SK-N-SH treated with all-trans-retinoic acid at 6 μM for 48 hours (cell line): ENCODE measurements around the gene C8B.

Source experiments
- ARNTL ChIP-seq: fragments of 450-650 bp; formaldehyde crosslinking; IDR thresholded peaks from 2 replicates; pipeline ENCODE4 v1.5.0; 2020; ENCODE audit warnings: low read depth, mild to moderate bottlenecking, moderate library complexity, borderline replicate concordance
- CREB5 ChIP-seq: fragments of 250-450 bp; sonication (Bioruptor Pico); IDR thresholded peaks from 2 replicates; pipeline ENCODE4 v1.5.1; 2020; ENCODE audit warnings: low read depth, mild to moderate bottlenecking, moderate library complexity
- ISL1 ChIP-seq: fragments of 250-450 bp; sonication (Bioruptor Pico); IDR thresholded peaks from 2 replicates; pipeline ENCODE4 v2.1.2; 2022; ENCODE audit warnings: mild to moderate bottlenecking, moderate library complexity
- OSR1 ChIP-seq: fragments of 250-450 bp; sonication (Bioruptor Pico); IDR thresholded peaks from 2 replicates; pipeline ENCODE4 v1.8.0; 2022; ENCODE audit warnings: moderate library complexity, mild to moderate bottlenecking, inconsistent platforms
- ZNF565 ChIP-seq: fragments of 450-650 bp; formaldehyde crosslinking; conservative IDR thresholded peaks from 2 replicates; pipeline ENCODE4 v1.5.0; 2020; ENCODE audit warnings: low read depth, mild to moderate bottlenecking, moderate library complexity
- ZNF8 ChIP-seq: fragments of 450-650 bp; formaldehyde crosslinking; IDR thresholded peaks from 2 replicates; pipeline ENCODE4 v1.5.0; 2020; ENCODE audit warnings: mild to moderate bottlenecking, moderate library complexity
- TF ChIP-seq, protein P1 (sequence below): fragments of 250-450 bp; sonication (Bioruptor Pico); IDR thresholded peaks from 2 replicates; pipeline ENCODE4 v1.8.0; 2020; ENCODE audit warnings: mild to moderate bottlenecking, moderate library complexity, borderline replicate concordance

- TF ChIP-seq, protein P1, sequence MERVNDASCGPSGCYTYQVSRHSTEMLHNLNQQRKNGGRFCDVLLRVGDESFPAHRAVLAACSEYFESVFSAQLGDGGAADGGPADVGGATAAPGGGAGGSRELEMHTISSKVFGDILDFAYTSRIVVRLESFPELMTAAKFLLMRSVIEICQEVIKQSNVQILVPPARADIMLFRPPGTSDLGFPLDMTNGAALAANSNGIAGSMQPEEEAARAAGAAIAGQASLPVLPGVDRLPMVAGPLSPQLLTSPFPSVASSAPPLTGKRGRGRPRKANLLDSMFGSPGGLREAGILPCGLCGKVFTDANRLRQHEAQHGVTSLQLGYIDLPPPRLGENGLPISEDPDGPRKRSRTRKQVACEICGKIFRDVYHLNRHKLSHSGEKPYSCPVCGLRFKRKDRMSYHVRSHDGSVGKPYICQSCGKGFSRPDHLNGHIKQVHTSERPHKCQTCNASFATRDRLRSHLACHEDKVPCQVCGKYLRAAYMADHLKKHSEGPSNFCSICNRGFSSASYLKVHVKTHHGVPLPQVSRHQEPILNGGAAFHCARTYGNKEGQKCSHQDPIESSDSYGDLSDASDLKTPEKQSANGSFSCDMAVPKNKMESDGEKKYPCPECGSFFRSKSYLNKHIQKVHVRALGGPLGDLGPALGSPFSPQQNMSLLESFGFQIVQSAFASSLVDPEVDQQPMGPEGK: no peak
- no peak for TF ChIP-seq CREB5 (CRISPR knock-in tag)
- no peak for TF ChIP-seq ZNF565 (CRISPR knock-in tag)
- TF ChIP-seq ISL1: no peak
- TF ChIP-seq ARNTL (CRISPR knock-in tag): no peak
- TF ChIP-seq OSR1 (CRISPR knock-in tag): no peak
- no peak for TF ChIP-seq ZNF8 (CRISPR knock-in tag)
Observed at GRCh38 chr1:56920591-56921001, 45.2 kb downstream of the C8B start.
